CD1c-positive myeloid dendritic cell (primary cell): ENCODE measurements around the gene XIRP2.

Experiments used
- DNase-seq: peaks from one replicate; pipeline ENCODE4 v3.0.0-alpha.2; 2016; ENCODE audit errors: extremely low spot score

Gene XIRP2, protein sequence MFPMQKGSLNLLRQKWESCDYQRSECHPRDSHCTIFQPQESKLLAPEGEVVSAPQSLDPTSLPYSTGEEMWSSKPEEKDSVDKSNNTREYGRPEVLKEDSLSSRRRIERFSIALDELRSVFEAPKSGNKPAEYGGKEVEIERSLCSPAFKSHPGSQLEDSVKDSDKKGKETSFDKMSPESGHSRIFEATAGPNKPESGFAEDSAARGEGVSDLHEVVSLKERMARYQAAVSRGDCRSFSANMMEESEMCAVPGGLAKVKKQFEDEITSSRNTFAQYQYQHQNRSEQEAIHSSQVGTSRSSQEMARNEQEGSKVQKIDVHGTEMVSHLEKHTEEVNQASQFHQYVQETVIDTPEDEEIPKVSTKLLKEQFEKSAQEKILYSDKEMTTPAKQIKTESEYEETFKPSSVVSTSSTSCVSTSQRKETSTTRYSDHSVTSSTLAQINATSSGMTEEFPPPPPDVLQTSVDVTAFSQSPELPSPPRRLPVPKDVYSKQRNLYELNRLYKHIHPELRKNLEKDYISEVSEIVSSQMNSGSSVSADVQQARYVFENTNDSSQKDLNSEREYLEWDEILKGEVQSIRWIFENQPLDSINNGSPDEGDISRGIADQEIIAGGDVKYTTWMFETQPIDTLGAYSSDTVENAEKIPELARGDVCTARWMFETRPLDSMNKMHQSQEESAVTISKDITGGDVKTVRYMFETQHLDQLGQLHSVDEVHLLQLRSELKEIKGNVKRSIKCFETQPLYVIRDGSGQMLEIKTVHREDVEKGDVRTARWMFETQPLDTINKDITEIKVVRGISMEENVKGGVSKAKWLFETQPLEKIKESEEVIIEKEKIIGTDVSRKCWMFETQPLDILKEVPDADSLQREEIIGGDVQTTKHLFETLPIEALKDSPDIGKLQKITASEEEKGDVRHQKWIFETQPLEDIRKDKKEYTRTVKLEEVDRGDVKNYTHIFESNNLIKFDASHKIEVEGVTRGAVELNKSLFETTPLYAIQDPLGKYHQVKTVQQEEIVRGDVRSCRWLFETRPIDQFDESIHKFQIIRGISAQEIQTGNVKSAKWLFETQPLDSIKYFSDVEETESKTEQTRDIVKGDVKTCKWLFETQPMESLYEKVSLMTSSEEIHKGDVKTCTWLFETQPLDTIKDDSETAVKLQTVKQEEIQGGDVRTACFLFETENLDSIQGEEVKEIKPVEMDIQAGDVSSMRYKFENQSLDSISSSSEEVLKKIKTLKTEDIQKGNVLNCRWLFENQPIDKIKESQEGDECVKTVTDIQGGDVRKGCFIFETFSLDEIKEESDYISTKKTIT (N-terminal part only)

DNA sequence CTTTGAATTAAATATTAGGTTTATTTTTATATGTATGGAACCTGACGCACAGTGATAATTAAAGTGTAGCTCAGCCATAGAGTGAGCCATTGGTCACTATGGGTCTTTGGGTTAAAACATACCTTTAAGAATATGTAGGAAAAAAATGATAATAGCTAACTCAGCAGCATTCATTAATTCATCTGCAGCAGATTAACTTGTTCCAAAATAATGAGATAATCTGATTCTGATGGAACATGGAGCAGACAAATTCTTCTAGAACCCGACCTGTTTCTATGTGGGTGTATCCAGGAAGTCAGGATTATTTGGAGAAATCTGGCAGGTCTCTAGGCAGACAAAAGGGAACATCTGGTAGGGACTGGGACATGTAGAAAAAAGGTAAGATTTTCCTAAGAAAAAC, at the start of gene XIRP2:
XIRP2 (plus strand) TSS at position 301 of the 400 bp plus-strand sequence. CDS start 15,003 bp downstream, outside the sequence.
- no peak for DNase-seq

DNA sequence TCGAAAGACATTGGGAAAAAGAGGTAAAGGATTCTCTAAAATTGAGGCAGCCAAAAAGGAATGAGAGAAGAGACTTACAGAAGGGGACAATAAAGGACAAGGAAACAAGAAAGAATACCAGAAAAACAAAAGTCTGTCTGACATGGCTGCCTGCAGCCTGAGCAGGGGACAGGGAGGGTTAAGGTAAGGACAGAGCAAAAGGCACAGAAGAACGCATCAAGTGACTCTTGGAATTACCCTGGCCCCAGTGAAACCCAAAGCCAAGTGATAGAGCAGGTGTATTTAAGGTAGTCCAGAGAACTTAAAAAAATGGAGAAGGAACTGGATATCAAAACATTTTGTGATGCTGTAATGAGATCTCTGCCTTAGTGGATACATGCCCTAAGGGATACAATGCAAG, 47.1 kb upstream of the XIRP2 start:
- no peak for DNase-seq

DNA sequence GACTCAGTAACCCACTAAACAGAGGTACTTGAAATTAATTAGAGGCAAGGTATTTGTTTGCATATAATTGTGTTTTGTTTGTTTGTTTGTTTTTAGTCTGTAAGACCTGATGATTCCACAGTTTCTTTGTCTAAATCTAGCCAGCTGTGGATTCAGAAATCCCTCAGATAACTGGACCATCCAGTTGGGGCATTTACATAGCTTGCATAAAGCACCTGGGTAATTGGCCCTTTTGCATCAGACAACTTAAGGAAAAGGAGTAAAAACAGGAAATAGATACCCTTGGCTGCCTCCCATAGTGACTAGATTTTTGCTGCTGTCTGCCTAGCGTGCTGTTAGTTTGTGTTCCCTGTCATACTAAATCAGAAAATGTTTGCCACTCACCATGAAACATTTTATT, 46.6 kb upstream of the XIRP2 start:
- DNase-seq = no peak

DNA sequence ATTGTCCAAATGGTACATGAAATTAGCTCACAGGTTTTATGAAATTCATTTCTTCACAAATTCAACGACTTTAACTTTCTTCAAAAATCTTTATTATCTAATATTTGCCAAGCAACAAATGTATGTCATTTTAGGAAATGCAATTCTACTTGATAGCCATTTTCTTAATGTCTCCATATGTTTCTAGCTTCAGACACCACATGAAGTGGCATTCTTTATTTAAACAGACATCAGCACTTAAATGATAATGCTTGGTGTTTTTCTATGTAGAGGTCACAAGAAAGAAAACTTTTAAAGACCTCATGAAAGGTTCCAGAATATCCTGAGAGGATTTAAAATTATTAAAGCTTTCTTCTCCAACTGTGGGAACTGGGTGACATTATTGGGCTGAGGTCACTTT, 44.2 kb upstream of the XIRP2 start:
- no peak for DNase-seq

DNA sequence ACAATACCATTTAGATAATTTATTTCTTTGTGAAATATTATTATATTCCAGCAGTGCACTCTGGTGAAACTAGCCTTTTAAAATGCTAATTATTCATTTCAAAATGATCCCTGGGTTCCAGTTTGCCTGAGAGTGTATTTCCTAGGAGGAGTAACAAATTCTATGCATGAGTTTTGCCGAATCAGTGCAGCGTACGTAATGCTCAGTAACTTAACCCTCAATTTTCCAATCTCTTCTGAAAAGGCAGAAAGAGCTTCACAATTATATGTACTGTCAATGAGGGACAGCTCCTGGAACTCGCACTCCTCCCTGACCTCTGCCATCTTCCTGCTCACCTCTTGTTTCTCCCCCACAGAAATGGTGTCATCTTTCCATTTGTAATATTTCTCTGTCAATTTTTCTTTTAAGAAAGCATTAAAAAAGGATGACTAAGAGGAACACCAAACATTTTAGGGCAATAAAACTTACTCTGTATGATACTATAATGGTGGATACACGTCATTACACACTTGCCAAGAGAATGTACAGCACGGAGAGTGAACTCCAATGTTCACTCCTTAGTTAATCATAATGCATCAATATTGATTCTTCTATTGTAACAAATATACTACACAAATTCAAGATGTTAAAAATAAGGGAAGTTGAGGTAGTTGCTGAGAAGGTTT, 25.7 kb upstream of the XIRP2 start:
- DNase-seq = no peak

DNA sequence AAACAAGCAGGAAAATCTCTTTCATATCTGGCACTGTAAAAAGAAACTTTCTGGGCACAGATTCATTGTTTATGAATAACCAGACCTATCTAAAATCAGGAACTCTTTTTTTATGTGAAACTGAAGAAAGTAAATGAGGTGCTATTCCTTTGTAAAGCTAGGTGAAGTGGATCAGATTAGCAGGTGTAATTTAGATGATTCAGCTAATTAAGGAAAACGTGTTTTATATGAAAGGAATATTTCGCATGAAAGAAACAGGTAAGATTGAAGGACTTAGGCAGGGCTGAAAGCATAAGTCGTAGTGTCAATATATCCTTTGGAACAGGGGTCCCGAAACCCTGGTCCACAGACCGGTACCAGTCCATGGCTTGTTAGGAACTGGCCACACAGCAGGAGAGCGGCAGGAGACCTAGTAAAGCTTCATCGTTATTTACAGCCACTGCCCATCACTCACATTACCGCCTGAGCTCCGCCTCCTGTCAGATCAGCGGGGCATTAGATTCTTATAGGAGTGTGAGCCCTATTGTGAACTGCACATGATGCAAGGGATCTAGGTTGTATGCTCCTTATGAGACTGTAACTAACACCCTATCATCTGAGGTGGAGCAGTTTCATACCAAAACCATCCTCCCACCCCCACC, 20.3 kb upstream of the XIRP2 start:
- no peak for DNase-seq

DNA sequence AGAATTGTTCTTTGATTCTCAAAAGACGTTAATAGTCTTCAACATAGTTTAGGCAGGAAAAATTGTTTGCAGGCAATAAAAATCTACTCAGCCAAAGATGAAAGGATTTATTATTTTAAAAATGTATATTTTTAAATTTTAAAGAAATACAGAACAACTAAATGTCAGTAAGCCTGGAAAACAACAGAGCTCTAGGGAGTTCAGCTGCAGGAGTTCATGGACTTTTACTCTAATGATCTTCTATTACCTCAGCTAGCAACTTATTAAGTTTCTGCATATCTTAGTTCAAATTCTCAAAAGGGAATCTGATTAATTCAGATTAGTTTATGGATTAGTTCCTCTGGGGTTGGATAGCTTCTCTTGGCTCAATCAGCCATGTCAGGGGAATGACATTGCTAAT, 17.9 kb upstream of the XIRP2 start:
- DNase-seq = no peak

DNA sequence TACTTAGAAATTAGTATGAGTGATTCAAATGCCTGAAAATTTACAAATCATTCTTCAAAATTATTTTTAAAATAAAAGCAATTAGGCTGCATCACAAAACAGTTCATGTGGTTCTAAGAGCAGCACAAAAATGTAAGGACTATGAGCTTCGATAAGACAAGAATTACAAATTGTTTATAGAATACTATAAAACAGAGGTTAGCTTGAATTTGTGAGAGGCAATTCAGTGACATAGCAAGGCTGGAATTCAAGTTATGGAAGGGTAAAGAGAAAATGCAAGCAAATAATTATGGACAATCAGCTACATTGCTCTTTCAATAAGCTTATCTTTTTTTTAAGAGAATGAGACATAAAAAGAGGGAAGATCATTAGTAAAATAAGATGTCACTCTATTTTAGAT, 7.1 kb upstream of the XIRP2 start:
- no peak for DNase-seq

DNA sequence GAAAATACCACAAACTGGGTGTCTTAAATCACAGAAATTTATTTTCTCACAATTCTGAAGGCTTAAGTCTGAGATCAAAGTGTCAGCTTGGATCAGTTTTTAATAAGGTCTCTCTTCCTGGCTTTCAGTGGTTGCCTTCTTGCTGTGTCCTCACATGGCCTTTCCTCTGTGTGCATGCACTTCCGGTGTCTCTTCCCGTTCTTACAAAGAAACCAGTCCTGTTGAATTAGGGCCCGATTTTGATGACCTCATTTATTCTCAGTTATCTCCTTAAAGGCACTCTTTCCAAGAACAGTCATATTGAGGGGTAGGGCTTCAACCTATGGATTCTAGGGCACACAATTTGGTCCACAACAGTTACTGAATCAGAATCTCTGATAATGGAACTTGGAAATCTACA, 5.4 kb upstream of the XIRP2 start:
- DNase-seq = no peak

DNA sequence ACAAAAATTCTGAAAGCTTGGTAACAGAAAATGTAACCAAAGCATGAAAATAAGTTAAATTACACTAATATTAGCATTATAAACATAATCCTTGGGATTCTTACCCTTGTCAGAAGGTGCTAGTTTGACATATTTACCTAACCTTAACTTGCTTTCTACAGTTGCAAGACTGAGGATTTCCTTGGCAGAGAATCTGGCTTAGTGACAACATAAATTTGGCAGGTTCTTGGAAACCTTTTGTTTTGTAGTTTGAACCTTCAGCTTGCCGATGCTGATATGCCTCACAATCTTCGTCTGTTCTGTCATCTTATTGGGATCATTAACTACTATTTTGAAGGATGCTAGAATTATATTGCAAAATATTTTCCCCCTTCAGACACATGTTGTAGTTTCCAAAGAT, 3.4 kb downstream of the XIRP2 start:
- no peak for DNase-seq

DNA sequence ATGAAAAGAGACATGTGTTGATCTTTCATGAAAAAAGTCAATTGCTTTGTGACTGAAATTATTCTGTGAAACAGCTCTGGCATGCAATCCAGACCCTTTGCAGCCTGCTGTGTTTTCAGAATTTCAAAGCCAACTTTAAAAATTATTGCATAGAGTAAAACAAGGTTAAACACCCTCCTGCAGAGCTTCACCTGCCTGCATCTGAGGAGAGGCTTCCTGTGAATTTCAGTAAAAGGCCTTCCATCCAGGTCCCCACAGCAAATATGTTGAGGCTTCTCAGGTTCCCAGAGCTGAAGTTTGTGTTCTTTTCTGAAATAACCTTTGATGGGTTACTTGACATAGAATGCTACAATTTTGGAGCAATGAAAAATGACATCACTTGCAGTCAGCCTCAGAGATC, 4.1 kb downstream of the XIRP2 start:
- no peak for DNase-seq

DNA sequence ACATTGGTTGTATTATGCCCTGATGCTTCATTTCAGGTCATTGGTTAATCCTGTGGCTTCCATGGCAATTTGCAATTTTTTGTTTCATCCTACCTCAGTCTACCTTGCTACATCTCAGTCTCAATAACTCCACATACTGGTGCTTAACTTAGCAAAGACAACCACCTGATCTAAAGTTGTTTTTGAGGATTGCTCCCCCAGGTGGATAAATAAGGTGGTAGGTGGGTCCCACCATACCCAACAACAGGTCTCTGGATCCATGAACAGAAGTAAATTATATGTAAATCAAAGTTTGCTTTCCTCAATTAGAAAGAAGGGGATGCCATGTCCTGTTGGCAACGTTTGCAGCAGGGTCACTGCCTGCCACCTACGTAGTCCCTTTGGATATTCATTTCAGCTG, 7.0 kb downstream of the XIRP2 start:
- no peak for DNase-seq

DNA sequence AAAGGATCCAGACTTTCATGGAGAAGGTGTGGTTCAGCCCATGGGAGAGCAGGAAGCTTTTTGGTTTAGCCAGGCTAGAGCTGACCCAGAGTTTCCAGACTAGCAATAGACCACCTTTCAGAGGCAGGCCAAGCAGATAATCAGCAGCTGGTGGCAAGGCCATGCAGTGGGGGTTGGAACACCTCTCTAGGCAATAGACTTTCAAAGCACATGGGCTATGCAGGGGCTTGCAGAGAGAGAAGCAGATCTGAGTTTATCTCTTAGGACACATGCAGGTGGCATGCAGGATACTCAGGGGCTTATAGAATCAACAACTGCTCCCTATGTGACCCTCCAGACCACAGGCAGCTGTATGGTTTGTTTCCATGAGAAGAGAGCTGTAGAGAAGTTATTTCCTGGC, 9.4 kb downstream of the XIRP2 start:
- DNase-seq = no peak

DNA sequence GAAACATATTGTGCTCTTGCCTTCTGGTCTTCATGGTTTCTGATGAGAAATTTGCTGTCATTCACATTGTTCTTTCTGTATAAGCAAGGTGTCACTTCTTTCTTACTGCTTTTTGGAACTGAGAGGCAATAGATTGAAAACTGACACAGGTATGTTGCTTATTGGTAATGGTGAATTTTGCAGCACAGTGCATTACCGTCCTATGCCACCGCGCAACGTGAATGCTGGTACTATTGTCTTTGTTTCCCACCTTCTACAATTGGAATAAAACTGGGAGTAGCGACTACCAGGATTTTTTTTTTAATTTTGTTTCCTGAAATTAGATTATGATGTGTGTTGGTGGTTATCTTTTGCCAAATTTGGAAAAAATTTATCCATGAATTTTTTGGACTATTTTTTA, 11.4 kb downstream of the XIRP2 start:
- no peak for DNase-seq

DNA sequence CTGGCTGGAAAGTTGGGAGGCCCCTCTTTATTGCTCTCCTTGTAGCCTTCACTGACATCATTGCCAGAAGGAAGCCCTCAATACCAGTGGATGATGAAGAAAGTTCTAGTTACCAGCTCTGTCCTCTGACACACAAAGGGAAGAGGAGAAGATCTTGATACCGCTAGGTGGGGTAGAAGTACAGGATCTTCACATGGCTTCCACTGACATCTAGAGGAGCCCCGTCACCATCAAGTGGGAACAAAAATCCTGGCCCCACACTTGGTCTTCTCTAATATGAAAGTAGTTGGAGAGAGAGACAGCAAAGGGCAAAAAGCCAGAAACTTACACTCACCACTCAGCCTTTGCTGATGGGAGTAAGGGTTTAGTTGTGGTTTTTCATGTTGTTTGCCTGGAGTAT, 12.4 kb downstream of the XIRP2 start:
- no peak for DNase-seq

DNA sequence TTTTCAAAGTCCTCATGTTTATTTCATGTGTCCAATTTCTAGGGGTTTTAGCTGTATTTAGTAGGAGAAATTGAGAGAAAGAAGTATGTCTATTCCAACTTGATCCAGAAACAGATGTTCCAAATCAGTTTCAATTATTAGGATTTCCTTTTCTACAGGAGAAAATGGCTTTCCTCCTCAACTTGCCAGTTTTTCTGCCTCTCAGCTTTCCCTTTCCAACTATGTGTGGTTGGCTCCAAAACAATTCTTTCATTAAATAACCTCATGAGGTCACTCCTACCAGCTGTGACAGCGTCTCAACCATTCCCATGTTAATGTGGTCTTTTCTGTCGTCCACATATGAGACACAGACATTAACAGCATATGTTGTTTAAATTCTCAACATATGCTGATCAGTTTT, 13.1 kb downstream of the XIRP2 start:
- no peak for DNase-seq

DNA sequence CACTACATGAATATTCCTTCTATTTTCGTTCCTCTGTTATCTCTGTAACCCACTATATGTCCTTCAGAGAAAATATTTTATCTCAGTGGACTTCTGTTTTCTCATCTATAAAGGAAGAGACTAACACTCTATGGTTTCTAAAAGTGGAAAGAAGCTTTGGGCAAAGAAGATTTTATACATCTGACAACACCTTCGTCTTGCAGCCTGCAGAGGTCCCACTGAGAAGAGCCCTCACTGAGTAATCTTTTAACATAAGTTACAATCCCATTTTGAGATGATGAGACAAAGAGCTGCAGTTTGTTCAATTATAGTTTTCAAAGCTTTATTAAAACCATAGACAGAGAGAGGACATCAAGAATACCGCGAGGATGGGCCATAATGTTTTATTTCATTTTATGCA, 28.7 kb downstream of the XIRP2 start:
- DNase-seq = no peak

DNA sequence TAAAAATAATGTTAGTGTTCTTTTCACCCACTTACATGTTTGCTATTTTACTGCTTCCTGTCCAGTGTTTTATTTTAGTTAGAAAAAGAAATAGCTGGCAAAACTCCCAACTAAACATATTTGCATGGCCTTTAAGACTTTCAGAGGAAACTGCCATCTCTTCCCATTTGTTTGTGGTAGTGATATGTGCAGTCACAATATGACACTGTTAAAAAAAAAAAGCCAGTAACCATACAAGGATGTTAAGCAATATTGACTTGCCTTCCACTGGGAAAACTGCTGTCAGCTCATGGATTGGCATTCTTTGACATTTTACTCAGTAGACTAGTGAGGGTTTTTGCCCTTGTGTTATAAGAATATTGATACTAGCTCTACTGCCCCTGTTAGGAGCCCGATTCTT, 29.1 kb downstream of the XIRP2 start:
- DNase-seq = no peak

DNA sequence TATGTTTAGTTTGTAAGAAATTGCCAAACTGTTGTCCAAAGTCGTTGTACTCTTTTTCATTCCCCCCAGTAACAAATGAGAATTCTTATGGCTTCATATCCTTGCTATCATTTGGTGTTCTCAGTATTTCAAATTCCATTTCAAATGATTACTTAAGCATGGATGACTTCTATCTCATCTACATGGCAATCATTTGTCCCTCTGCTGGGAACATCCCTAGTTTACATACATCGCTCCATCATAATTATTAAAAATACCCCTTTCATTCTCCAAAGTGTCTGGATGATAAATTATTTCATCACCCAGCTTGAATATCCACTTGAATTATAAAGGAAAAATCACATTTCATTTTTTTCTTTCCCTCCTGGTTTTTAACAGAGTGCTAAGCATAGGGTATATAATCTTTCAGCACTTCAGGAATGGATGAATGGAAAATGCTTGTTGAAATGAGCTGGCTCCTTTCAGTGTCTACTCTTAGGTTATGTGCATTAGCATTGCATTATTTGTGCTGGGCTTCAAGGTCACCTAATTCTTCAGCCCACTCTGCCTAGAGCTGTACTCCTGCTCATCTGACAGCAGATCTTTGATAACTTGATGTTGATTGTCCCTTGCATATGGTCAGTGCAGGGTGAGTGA, 33.1 kb downstream of the XIRP2 start:
- DNase-seq = no peak

DNA sequence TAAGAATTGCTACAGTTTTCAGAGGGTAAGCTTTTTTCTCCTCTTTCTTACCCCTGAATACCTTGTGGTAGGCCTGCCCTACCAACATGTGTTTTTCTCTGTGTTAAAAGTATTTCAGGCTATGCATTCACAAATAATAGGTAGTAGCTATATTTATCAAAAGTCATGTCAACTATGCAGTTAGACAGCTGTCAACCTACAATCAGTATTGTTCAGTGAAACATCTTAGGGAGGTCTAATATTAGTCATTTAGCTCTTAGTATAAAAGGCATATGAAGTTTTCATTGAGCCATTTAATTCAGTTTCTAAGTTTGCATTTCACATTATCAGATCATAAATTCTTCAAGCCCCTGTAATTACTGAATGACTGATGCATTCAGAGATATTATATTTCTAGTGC, 36.7 kb downstream of the XIRP2 start:
- no peak for DNase-seq

DNA sequence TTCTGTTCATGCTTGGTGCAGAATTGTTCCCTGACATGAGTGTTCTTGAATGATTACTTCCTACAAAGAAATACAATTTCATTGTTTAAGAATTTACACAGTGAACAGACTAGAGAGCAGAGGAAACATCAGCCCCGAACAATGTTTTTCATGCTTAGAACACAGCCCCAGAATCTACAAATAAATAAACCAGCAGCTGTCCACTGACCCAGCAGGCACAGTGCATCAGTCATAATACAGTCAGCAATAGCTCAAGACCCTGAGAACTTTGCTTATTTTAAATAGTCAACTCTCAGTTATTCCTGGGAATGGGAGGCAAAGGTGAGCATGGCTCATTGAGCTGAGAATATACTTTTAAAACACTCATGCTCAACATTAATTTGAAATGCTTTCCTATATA, 38.4 kb downstream of the XIRP2 start:
- no peak for DNase-seq
